SK-N-SH treated with all-trans-retinoic acid at 6 μM for 48 hours (cell line): ENCODE results near the gene CPEB1.

Source experiments
- ARNTL ChIP-seq: fragments of 450-650 bp; formaldehyde crosslinking; IDR thresholded peaks from 2 replicates; pipeline ENCODE4 v1.5.0; 2020; ENCODE audit warnings: low read depth, mild to moderate bottlenecking, moderate library complexity, borderline replicate concordance
- CSDC2 ChIP-seq: fragments of 250-450 bp; sonication (Bioruptor Pico); IDR thresholded peaks from 2 replicates; pipeline ENCODE4 v1.5.0; 2020; ENCODE audit warnings: mild to moderate bottlenecking, moderate library complexity
- PATZ1 ChIP-seq: fragments of 250-450 bp; sonication (Bioruptor Pico); IDR thresholded peaks from 2 replicates; pipeline ENCODE4 v1.8.0; 2020; ENCODE audit warnings: mild to moderate bottlenecking, moderate library complexity, borderline replicate concordance
- SNAI2 ChIP-seq: fragments of 250-450 bp; sonication (Bioruptor Pico); IDR thresholded peaks from 2 replicates; pipeline ENCODE4 v1.5.0; 2020; ENCODE audit warnings: mild to moderate bottlenecking, moderate library complexity
- ZC3H10 ChIP-seq: fragments of 250-450 bp; sonication (Bioruptor Pico); IDR thresholded peaks from 2 replicates; pipeline ENCODE4 v1.5.1; 2021; ENCODE audit warnings: mild to moderate bottlenecking, moderate library complexity
- ZFP3 ChIP-seq: fragments of 250-450 bp; sonication (Bioruptor Pico); IDR thresholded peaks from 2 replicates; pipeline ENCODE4 v1.5.0; 2020; ENCODE audit warnings: mild to moderate bottlenecking, moderate library complexity
- ZFP30 ChIP-seq: fragments of 450-650 bp; formaldehyde crosslinking; IDR thresholded peaks from 2 replicates; pipeline ENCODE4 v1.5.0; 2022; ENCODE audit warnings: mild to moderate bottlenecking, moderate library complexity
- ZNF70 ChIP-seq: fragments of 450-650 bp; formaldehyde crosslinking; IDR thresholded peaks from 2 replicates; pipeline ENCODE4 v1.5.0; 2020; ENCODE audit warnings: mild to moderate bottlenecking, moderate library complexity

DNA sequence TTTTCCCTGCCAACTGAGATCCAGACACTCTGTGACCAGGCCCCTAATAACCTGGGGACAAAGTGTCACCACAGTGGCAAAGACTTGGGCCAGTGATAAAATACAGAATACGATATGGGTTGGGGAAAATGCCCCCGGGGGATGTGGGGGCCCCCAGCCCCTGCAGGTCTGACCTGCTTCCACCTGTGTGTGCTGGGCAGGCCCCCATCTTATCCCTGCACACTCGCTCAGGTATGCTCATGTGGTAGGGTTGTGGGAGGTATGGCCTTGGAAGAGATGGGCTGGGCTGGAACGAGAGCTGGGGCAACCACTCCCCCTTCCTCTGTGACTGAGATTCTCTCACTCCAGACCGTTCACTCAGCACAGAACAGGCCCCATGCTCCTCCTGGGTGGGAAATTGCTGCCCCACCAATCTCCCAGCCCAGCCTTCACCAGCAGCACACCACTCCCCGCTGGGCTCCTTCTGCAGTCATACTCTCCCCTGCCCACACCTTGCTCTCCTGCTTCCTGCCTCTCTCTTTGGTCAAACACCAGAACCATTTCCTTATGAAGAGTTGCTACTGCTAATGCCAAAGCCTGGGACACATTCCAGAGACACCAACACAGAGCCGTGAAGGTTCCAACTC lies 9.6 kb upstream of the CPEB1 start:
- TF ChIP-seq ZFP3 (CRISPR knock-in tag) (no peak), PATZ1 (no peak), ZC3H10 (CRISPR knock-in tag) (no peak), ARNTL (CRISPR knock-in tag) (no peak), ZFP30 (CRISPR knock-in tag) (no peak), SNAI2 (CRISPR knock-in tag) (no peak), ZNF70 (CRISPR knock-in tag) (no peak), CSDC2 (CRISPR knock-in tag) (no peak)
